Erythroblast (primary cell): ENCODE results near the gene CNOT8.

Experiments used
- GATA1 ChIP-seq: IDR thresholded peaks from 2 replicates; pipeline ENCODE4 v1.6.1; 2011; ENCODE audit warnings: low read depth, mild to moderate bottlenecking, control low read depth, low read length, moderate library complexity
- POLR2A ChIP-seq: IDR thresholded peaks from 2 replicates; pipeline ENCODE4 v1.6.1; 2011; ENCODE audit warnings: mild to moderate bottlenecking, low read length

GRCh38 chr5:154837009-154837901, 21.2 kb upstream of the CNOT8 start:
- no peak for TF ChIP-seq POLR2A
- no peak for TF ChIP-seq GATA1
